Smooth muscle cell of the brain vasculature (primary cell): ENCODE results near the gene CHCHD3.
A peak's percentile ranks its signal among the peaks of the same experiment; 100 is the strongest.
"Not testable (repeated sequence)": the region's sequence is repeated elsewhere in the genome, so short reads cannot be mapped to it uniquely, and the experiment has no call there.

Source experiments
- DNase-seq: peaks from one replicate; pipeline ENCODE4 v3.0.0-alpha.2; 2012; ENCODE audit warnings: low read depth, low spot score

The CHCHD3 gene

GRCh38 chr7:133044722-133045473, 37.0 kb downstream of the CHCHD3 start:
- DNase-seq, result no peak

DNA sequence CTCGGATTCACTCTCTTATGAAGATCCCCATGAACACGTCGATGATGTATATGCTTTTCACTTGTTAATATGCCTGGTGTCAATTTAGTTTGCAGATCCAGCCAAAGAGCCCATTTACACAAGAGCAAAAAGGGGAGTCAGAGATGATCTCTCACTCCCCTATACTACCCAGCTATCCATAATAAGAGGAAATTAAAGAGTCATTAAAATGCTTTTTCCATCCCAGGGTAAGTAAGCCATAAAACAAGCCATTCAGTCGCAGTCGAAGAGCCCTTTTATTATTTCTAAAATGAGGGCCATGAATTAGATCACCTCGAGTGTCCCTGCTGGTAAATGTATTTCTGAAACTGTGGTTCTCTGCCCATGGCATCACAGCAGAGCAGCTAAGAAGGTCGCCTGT, 41.2 kb downstream of the CHCHD3 start:
- DNase-seq, result no peak

- no peak for DNase-seq
Observed at GRCh38 chr7:133040178-133040577, 41.7 kb downstream of the CHCHD3 start.

DNA sequence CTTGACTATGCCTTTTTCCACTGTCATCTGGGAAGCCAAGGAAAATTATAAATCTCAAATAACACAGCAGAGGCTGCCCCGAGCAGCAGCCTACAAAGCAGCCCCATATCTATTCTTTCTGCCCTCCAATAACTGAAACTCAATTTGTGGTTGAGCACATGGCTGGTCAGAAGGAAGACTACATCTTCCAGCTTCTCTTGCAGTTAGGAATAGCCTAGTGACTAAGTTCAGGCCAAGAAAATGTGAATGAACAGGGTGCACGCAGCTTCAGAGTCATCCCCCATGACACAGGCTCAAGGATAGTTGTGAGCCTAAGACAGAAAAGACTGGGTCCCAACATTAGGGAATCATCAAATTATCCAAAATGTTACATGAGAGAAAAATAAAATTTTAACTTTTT, 42.3 kb downstream of the CHCHD3 start:
- no peak for DNase-seq

- no peak for DNase-seq
Observed at GRCh38 chr7:133036289-133036688, 45.6 kb downstream of the CHCHD3 start.

DNA sequence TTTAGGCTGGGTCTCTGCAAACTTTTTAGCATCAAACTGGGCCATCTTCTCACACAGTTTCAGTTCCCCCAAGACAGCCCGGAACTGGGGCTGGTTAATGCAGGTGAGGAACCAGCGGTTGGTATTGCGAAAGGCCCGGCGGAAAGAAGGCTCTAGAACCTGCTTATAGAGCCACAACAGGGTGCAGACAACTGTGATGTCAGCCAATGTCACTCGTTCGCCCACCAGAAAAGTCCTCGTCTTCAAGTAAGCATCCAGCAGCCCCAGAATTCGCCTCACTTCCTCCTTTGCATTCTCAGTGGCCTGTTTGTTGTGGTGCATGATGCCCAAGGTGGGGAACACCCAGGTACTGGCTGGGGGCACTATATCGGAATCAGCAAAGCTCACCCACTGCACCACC, 46.6 kb downstream of the CHCHD3 start:
- DNase-seq, result not testable (repeated sequence)

DNA sequence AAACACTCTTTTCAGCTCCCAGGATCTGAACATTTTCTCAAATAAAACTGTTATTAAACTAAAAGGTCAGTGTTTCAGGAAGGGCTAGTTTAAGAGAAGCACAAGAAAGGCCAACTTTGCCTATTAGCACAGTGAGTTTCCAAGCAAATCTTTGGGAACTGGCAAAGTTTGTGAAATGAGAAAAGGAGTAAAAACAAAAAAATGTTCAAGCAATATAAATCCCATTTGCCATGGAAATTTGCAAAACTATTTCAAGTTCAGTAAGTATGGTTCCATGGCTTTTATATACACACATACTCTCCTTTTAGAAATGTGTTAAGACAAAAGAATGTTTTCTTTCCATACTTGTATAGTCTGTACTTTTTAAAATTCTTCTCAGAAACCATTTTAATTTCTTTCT, 51.5 kb downstream of the CHCHD3 start:
- no peak for DNase-seq

DNA sequence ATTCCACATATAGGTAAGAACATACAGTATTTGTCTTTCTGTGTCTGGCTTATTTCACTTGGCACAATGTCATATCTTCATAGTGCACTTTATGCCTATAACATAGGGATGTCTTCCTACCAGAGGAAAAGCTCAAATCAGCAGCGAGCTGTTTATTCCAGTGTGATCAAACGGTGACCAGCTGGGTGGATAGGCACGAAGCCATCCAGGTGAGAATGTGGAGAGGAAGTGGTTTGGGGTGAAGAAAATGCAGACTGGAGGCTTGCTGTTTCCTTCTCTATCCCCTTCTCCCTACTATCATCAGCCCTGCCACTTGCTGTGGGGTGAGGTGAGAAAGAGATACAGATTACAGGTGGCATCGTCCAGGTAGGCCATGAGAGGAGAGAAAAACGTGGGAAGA, 52.4 kb downstream of the CHCHD3 start:
- DNase-seq, result no peak

DNA sequence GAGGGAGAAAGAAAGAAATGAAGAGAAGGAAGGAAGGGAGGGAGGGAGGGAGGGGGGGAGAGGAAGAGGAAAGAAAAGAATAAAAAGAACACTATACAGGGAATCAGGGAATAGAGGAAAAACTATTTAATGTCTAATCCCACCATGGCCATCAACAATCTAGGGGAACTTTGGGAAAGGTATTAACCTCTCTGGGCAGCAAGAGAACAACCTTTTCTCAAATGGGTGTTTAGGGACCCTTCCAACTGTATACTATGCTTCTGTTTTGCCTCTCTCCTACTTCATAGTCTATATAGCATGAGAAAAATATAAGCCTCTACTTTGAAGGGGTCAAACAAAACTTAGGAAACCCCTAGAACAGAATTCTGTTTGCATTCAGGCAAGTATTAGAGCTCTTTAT, 54.5 kb downstream of the CHCHD3 start:
- DNase-seq, result no peak

DNA sequence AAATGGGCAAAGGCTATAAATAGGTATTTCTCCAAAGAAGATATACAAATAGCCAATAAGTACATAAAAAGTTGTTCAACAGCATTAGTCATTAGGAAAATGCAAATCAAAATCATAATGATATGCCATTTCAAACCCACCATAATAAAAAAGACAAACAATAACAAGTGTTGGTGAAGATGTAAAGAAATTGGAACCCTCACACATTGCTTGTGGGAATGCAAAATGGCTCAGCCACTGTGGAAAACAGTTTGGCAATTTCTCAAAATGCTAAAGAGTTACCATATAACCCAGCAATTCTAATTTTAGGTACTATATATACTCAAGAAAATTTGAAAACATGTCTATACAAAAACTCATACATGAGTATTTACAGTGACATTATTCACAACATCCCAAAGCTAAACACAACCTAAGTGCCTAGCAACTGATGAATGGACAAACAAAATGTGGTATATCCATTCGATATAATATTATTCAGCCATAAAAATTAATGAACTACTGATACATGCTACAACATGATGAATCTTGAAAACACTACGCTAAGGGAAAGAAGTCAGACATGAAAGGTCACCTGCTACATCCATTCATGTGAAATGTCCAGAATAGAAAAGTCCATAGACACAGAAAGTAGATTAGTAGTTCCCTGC, 55.6 kb downstream of the CHCHD3 start:
- DNase-seq, result no peak

DNA sequence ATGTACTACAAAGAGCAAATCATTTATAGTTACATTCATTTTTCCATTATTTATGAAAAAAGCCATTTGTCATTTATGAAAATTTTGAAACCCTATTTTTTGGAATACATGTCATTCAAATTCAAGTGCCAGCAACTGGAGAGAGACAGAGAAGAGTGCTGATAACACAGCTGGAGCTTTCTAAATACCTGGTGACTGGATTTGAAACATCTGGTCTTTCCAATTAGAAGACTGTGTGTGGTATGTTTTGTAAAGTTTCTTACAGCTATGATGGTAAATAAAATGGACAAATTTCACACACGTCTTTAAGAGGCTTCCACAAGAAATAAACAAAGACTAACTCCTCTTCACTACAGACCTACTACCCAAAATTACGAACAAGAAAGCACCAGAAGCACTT, 56.8 kb downstream of the CHCHD3 start:
- no peak for DNase-seq

DNA sequence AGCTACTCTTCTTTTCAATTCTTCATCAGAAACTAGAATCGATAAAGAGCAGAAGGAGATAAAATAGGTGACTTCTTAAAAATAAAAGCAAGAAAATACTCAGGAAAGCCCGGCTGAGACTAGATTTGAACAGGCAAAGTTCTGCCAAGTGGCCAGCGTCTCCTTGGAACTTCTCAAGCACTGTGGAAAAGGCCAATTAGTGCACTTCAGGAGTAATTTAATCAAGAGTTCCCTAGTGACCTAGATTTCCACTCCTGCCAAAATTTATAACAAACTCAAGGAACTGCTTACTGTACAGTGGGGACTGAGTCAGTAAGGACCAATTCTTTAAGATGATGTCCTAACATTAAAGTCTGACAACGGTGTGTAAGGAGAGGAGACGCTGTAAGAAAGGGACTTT, 57.3 kb downstream of the CHCHD3 start:
- DNase-seq, result no peak

- no peak for DNase-seq
Observed at GRCh38 chr7:133023370-133024071, 58.4 kb downstream of the CHCHD3 start.

- DNase-seq, result no peak
Observed at GRCh38 chr7:133022661-133023060, 59.2 kb downstream of the CHCHD3 start.

- peak; percentile 18 for DNase-seq
Observed at GRCh38 chr7:133021196-133021595, 60.7 kb downstream of the CHCHD3 start.

GRCh38 chr7:133020496-133020895, 61.4 kb downstream of the CHCHD3 start:
- DNase-seq, result no peak

- DNase-seq, result no peak
Observed at GRCh38 chr7:133019590-133019989, 62.3 kb downstream of the CHCHD3 start.

GRCh38 chr7:133016604-133017003, 65.3 kb downstream of the CHCHD3 start:
- no peak for DNase-seq

GRCh38 chr7:133015888-133016287, 66.0 kb downstream of the CHCHD3 start:
- no peak for DNase-seq

DNA sequence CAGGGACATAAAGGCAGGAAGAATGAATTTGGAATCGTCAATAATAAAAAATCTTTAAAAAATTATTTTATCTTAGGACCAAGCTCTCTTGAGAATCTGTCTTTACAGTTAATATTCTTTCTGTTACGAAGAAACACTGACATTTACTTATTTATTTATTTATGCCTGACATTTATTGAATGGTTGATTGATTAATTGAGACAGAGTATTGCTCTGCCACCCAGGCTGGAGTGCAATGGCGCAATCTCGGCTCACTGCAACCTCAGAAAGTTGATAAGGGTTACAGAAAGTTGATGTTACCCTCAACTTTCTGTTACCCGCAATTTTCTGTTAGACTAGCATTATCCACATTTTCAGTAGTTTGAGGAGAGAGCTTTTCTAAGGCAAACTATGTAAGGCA, 70.1 kb downstream of the CHCHD3 start:
- no peak for DNase-seq

- no peak for DNase-seq
Observed at GRCh38 chr7:133009426-133010252, 72.3 kb downstream of the CHCHD3 start.

- no peak for DNase-seq
Observed at GRCh38 chr7:133007961-133008360, 73.9 kb downstream of the CHCHD3 start.
